Spinal cord (tissue), 10 donors: ENCODE data around the gene TRAF3IP1. TPM values are rescaled to one million over a fixed set of nuclear protein-coding genes. Genes with fewer than 3 reads are reported as not detected.

Experiments
- DNase-seq, 6 donors: peaks; one replicate each; pipeline versions ENCODE4 v3.0.0 to v3.0.0-alpha.2; 2013 to 2015; ENCODE audit warnings: low spot score in 6 of 6, low read depth in 4 of 6
- H3K27ac ChIP-seq: one replicate; pipeline ENCODE4 v1.5.1; 2013; ENCODE audit warnings: low read depth, low read length, control low read depth
- H3K27me3 ChIP-seq: one replicate; pipeline ENCODE4 v1.6.1; 2013; ENCODE audit warnings: low read length; ENCODE audit not compliant: control insufficient read depth, insufficient read depth
- H3K36me3 ChIP-seq: one replicate; pipeline ENCODE4 v1.6.1; 2013; ENCODE audit warnings: low read length; ENCODE audit not compliant: control insufficient read depth, insufficient read depth
- H3K4me1 ChIP-seq: one replicate; pipeline ENCODE4 v1.6.1; 2013; ENCODE audit warnings: low read length; ENCODE audit not compliant: control insufficient read depth, insufficient read depth
- H3K4me3 ChIP-seq: one replicate; pipeline ENCODE4 v1.5.1; 2013; ENCODE audit warnings: low read depth, low read length, control low read depth
- H3K9me3 ChIP-seq: one replicate; pipeline ENCODE4 v1.6.1; 2013; ENCODE audit warnings: low read length; ENCODE audit not compliant: control insufficient read depth, insufficient read depth
- WGBS: methylation state at CpG from one replicate; pipeline ENCODE4 v1.1.5; 2013; ENCODE audit warnings: missing lambda C conversion rate; ENCODE audit not compliant: insufficient coverage; 5-methylcytosine and 5-hydroxymethylcytosine counted together
- polyA plus RNA-seq, 2 donors: library from polyadenylated mRNA; unstranded; fragments of 120-200 nt; gene quantifications; one replicate each; pipeline ENCODE4 v1.2.1, GENCODE V29; 2013; ENCODE audit not compliant: insufficient read length in 2 of 2
- total RNA-seq, 2 donors: library from RNA; depleted of rRNA in 1 of 2; stranded (reverse); fragments of 120-200 nt in 1 of 2; fragments of >200 nt in 1 of 2; gene quantifications; one replicate each; pipeline versions ENCODE4 v1.2.3 to v1.2.4, GENCODE V29; 2013 to 2014
- donor health status: healthy.

Gene TRAF3IP1
- total and polyA plus RNA-seq, 4 donors: 12.2 to 19.2 (median 17.6) TPM

DNA sequence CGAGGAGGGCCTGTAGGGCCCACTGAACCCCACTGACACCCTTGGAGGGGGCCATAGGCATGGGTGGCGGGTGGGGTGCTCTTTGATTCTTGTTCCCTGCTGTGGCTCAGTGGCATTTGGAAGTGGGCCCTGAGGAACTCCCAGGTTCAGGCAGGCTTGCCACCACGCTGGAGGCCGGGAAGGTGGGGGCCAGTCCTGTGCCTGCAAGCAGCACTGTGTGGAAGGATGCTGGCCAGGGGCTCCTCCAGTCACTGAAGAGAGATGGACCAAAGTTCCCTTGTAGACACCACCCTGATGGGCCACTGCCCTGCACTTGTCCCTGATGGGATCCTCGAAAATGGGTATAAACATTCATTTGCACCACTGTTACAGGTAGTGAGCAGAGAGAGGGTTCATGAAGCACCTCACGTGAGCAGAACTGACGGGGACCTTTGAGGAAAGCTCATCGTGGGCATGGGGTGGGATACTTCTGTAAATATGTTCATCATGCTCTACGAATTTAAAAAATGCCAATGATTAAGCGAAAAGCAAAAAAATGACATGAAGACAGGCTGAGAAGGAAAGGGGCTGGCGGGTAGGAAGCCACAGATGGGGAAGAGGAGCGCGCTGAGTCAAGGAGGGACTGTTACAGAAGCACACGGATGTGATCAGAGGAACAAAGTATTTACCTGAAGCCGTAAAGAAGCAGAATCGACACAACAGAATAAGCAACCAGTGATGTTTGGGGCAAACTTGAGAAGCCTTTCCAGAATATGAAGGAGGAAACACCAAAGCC, 61.2 kb downstream of the TRAF3IP1 start:
- Histone ChIP-seq H3K9me3 (no peaks in the 10 kb centered on the region), H3K36me3 (peaks cover 20% of the 10 kb centered on the region), H3K27ac (no peak overlapping the region), H3K4me1 (peaks cover 10% of the 10 kb centered on the region), H3K27me3 (no peaks in the 10 kb centered on the region), H3K4me3 (no peak overlapping the region)
- no peak for DNase-seq
- 96% methylated on average over 15 of the region's 16 CpGs for WGBS

DNA sequence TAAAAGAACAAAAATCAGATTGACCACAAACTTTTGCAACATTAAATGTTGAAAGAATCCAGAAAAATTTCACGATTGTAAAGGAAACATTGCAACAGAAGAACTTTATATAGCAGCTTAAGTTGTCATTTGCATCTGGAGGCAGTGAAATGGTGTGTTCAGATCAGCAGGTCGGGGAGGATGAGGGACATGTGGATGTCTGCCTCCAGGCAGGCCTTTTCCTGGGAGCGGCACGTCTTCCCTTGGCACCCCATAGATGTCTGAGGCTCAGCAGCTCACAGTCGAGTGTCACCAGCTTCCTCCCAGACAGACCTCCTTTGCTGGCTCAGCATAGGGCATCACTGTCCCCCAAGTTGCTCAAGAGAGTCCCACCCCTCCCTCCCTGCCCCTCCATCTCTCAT, 62.1 kb downstream of the TRAF3IP1 start:
- 81% methylated on average over 4 of the region's 5 CpGs for WGBS
- H3K4me3 ChIP-seq: no peak overlapping the region
- peaks cover 20% of the 10 kb centered on the region for H3K36me3 ChIP-seq
- H3K4me1 ChIP-seq: peaks cover 10% of the 10 kb centered on the region
- no peaks in the 10 kb centered on the region for H3K27me3 ChIP-seq
- no peak overlapping the region for H3K27ac ChIP-seq
- no peak for DNase-seq
- no peaks in the 10 kb centered on the region for H3K9me3 ChIP-seq

- peaks cover 23% of the 10 kb centered on the region for H3K36me3 ChIP-seq
- no peaks in the 10 kb centered on the region for H3K9me3 ChIP-seq
- no peak overlapping the region for H3K4me3 ChIP-seq
- no peak for DNase-seq
- WGBS: 100% methylated on average over 2 of the region's 5 CpGs
- peaks cover 10% of the 10 kb centered on the region for H3K4me1 ChIP-seq
- H3K27ac ChIP-seq: no peak overlapping the region
- no peaks in the 10 kb centered on the region for H3K27me3 ChIP-seq
These were observed 62.8 kb downstream of the TRAF3IP1 start for GRCh38 chr2:238383135-238383534.

DNA sequence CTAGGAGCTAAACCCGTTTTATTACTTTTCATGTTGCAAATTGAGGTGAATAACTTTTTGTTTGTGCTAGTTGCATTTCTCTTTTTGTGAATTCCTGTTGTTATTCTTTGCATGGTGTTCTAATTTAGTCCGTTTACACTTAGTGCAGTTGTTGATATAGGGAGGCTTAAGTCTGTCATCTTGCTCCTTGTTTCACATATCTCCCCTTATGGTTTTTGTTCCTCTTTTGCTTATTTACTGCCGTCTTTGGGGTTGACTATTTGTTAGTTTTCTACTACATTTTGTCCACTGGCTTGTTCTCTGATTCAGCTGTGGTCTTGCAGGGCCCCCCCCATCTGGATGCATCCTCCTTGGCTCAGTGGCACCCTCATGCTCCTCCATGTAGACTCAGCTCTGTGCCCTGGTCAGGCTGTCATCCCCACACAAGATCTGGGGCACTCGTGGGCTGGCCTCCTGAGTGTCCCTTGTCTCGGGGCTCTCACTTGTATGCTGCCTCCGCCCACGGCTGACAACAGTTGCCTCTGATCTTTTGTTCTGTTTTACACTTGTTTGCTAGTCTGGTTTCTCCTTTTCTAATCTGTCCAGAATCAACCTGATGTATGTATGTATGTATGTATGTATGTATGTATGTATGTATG, 63.5 kb downstream of the TRAF3IP1 start:
- peaks cover 6% of the 10 kb centered on the region for H3K4me1 ChIP-seq
- no peak for DNase-seq
- H3K9me3 ChIP-seq: no peaks in the 10 kb centered on the region
- WGBS: 93% methylated on average over 2 of the region's 7 CpGs
- peaks cover 25% of the 10 kb centered on the region for H3K36me3 ChIP-seq
- H3K4me3 ChIP-seq: no peak overlapping the region
- no peaks in the 10 kb centered on the region for H3K27me3 ChIP-seq
- H3K27ac ChIP-seq: no peak overlapping the region

DNA sequence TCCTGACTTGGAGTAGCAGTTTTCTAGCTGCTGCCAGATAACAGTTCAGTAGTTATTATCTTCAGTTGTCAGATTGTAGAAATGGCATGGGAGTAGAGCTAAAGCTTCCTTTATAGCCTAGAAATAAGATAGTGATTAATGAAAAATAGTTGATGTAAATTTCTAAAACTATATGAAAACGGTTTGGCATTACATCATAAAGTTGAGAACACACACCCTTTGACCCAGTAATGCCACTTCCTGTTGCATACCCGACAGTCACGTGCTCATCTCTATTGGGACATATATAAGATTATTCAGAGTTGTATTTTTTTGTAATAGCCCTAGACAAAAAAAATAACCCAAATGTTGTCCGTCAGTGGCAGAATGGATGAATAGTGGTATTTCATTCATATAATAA, 67.0 kb downstream of the TRAF3IP1 start:
- WGBS: no CpG with 5 or more reads among the region's 4 CpGs

DNA sequence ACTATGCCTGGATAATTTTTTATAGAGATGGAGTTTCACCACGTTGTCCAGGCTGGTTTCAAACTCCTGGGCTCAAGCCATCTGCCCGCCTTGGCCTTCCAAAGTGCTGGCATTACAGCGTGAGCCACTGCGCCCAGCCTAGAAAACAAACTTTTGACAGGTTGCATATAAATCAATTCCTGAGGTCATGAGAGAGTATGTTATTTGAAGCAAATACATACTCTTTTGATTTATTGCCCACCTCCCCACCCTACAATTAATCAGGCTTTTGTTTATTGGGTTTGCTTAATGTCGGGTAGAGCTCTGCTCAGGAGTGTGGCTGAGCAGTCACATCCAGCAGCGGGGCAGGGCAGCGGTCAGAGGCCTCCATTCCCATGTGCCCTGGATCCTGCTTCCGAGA, 68.5 kb downstream of the TRAF3IP1 start:
- Histone ChIP-seq H3K4me3 (no peak overlapping the region), H3K36me3 (peaks cover 6% of the 10 kb centered on the region), H3K27ac (no peak overlapping the region), H3K9me3 (no peaks in the 10 kb centered on the region), H3K27me3 (no peaks in the 10 kb centered on the region), H3K4me1 (no peaks in the 10 kb centered on the region)
- 100% methylated on average over 2 of the region's 8 CpGs for WGBS
- DNase-seq: no peak

More for the DNA sequence above, 67.0 kb downstream of the TRAF3IP1 start:
- no peaks in the 10 kb centered on the region for H3K27me3 ChIP-seq
- H3K36me3 ChIP-seq: peaks cover 11% of the 10 kb centered on the region
- H3K4me1 ChIP-seq: no peaks in the 10 kb centered on the region
- DNase-seq: no peak
- H3K4me3 ChIP-seq: no peak overlapping the region
- no peak overlapping the region for H3K27ac ChIP-seq
- no peaks in the 10 kb centered on the region for H3K9me3 ChIP-seq

DNA sequence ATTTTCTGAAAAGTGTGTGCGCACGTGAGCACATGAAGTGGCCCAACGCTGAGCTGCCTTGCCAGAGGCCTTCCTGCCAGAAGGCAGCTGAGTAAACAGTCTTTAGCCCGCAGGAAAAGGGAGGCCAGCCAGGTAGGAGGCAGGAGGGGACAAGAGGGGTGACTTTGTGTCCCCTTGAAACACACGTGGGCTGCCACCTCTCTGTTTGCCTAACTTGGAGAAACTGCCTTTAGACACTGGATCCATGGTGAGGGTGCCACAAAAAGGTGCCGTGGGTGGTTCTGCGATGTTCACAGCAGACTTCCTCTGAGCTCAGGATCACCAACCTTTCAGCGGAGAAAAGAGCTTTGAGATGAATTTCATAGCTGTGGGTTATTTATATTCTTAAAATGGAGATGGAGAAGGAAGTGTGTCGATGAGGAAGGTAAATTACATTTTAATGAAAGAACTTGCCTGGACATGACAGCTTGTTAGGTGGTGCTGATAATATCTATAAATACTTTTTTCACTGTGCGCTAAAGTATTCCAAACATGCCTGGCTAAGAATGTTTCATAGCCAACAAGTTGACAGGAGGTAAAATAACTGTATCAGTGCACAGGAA, 69.8 kb downstream of the TRAF3IP1 start:
- Histone ChIP-seq H3K27ac (no peak overlapping the region), H3K4me3 (no peak overlapping the region), H3K27me3 (no peaks in the 10 kb centered on the region), H3K9me3 (no peaks in the 10 kb centered on the region), H3K4me1 (no peaks in the 10 kb centered on the region), H3K36me3 (peaks cover 6% of the 10 kb centered on the region)
- DNase-seq: peak in 1 of 6 donors; percentile 11
- WGBS: 76% methylated on average over 9 of the region's 10 CpGs

DNA sequence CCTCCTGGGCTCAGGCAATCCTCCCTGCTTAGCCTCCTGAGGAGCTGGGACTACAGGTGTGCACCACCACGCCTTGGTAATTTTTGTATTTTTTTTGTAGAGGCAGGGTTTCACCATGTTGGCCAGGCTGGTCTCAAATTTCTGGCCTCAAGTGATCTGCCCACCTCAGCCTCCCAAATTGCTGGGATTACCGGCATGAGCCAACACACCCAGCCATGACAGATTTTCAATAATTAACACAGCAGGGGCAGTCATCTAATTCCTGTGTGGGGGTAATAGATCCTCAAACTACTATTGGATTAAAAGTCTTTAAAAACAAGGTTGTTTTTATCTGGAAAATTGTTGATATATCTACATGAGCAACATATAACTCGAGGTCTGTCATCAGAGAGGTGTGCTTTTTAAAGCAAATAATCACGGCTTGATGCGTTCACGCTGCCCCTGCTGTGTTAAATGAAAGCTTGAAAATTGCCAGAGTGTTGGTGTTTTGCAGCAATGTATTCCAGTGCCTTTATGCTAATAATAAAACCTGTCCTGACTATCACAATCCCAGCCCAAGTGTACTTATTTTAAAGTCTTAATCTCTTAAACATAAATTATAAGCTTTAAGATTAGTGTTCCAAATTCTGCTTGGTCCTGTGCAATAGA, 70.8 kb downstream of the TRAF3IP1 start:
- peak in 1 of 6 donors; percentile 51 for DNase-seq
- WGBS: 50% methylated on average over 1 of the region's 6 CpGs
- no peaks in the 10 kb centered on the region for H3K9me3 ChIP-seq
- H3K27ac ChIP-seq: no peak overlapping the region
- H3K4me3 ChIP-seq: no peak overlapping the region
- H3K4me1 ChIP-seq: no peaks in the 10 kb centered on the region
- H3K27me3 ChIP-seq: no peaks in the 10 kb centered on the region
- H3K36me3 ChIP-seq: peaks cover 6% of the 10 kb centered on the region

DNA sequence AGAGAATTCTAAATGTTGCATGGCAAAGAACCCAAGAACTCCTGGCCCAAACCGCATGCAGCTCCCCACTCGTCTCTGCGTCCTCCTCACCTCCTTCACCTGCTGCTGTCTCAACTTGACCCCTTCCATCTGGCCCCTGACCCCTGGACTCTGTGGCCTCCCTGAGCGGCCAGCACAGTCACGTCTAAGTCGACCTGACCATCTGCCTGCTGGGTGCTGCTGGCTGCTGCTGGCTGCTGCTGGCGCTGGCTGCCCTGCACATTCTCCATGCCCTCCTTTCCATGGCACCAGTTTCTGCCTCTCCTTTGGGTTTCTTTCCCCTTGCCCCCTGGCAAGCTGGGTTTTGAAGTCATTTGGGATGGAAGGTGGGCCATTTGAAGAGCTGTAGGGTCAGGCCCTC, 76.3 kb downstream of the TRAF3IP1 start:
- no peaks in the 10 kb centered on the region for H3K9me3 ChIP-seq
- DNase-seq: no peak
- no peak overlapping the region for H3K27ac ChIP-seq
- H3K27me3 ChIP-seq: no peaks in the 10 kb centered on the region
- peaks cover 7% of the 10 kb centered on the region for H3K36me3 ChIP-seq
- H3K4me1 ChIP-seq: peaks cover 11% of the 10 kb centered on the region
- 65% methylated on average over 6 of the region's 7 CpGs for WGBS
- H3K4me3 ChIP-seq: no peak overlapping the region
